Fibroblast of pulmonary artery (primary cell): ENCODE results near the gene P2RX1.

ENCODE experiments used
- DNase-seq: peaks from one replicate; pipeline ENCODE4 v3.0.0-alpha.2; 2010; ENCODE audit warnings: low read depth
- H3K4me3 ChIP-seq: replicated peaks from 2 replicates; pipeline ENCODE4 v1.5.1; 2011; ENCODE audit warnings: low read depth, mild to moderate bottlenecking, control low read depth, low read length, moderate library complexity
- TF ChIP-seq, protein P1 (sequence below): IDR thresholded peaks from 2 replicates; pipeline ENCODE4 v1.5.1; 2011; ENCODE audit warnings: mild to moderate bottlenecking, control low read depth, low read length, inconsistent platforms; ENCODE audit errors: missing control alignments

P2RX1 gene

GRCh38 chr17:3905017-3905520 is 11.2 kb downstream of the P2RX1 start:
- DNase-seq = no peak
- no peak overlapping the region for H3K4me3 ChIP-seq
- TF ChIP-seq, protein P1, sequence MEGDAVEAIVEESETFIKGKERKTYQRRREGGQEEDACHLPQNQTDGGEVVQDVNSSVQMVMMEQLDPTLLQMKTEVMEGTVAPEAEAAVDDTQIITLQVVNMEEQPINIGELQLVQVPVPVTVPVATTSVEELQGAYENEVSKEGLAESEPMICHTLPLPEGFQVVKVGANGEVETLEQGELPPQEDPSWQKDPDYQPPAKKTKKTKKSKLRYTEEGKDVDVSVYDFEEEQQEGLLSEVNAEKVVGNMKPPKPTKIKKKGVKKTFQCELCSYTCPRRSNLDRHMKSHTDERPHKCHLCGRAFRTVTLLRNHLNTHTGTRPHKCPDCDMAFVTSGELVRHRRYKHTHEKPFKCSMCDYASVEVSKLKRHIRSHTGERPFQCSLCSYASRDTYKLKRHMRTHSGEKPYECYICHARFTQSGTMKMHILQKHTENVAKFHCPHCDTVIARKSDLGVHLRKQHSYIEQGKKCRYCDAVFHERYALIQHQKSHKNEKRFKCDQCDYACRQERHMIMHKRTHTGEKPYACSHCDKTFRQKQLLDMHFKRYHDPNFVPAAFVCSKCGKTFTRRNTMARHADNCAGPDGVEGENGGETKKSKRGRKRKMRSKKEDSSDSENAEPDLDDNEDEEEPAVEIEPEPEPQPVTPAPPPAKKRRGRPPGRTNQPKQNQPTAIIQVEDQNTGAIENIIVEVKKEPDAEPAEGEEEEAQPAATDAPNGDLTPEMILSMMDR = no peak

GRCh38 chr17:3904501-3904900 is 11.8 kb downstream of the P2RX1 start:
- no peak for DNase-seq
- no peak overlapping the region for H3K4me3 ChIP-seq
- TF ChIP-seq, protein P1 = no peak

GRCh38 chr17:3903881-3904290 is 12.4 kb downstream of the P2RX1 start:
- H3K4me3 ChIP-seq = no peak overlapping the region
- DNase-seq = no peak
- TF ChIP-seq, protein P1 = no peak

DNA sequence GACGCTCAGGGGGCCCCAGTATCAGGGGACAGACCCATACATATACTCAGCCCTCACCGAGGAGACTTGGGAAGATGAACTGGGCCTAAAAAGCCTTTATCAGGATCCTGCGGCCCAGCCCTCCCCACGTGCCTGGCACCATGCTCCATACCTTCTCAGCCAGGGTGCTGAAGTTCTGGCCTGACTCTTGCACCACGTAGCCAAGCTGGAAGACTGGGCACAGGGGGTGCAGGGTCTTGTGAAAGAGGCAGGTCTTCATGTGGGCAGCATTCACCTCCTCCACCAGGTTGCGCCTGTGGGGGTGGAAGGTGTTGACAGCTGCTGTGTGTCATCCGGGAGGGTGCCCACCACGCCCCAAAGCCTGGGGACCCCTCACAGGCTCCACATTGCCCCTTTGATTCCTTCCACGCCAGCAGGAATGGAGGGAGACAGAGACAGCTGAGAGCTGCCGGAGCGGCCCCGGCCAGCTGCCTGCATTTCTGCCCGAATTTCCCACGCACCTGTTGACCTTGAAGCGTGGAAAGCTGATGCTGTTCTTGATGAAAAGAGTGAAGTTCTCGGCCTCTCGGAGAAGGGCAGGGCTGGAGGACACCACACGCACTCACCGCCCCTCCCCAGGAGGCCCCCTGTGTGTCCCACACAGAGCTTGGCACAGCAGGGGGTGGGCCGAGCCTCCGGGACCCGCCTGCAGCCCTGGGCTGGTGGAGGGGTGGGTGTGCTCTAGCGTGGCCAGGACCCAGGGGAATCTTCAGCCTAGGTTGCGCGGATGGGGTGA is 13.0 kb downstream of the P2RX1 start:
- TF ChIP-seq, protein P1 = no peak
- no peak overlapping the region for H3K4me3 ChIP-seq
- DNase-seq = no peak

DNA sequence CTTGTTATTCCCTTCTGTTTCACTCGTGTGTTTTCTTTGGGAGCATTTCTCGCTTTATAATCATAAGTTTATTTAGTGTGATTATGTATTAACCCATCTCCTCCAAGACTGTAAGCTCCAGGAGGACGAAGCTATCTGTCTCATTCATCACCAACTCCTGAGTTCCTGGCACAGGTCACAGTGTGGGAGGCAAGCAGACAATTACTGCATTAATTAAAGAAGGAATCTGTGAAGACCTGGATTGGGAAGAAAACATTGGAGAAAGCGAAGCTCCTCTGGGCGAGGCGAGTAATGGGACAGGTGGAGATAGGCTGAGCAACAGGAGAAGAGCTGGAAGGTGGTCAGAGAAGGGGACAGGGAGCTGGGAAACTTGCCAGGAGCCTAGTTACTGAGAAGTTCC is 15.6 kb downstream of the P2RX1 start:
- H3K4me3 ChIP-seq = no peak overlapping the region
- no peak for DNase-seq
- TF ChIP-seq, protein P1 = no peak

DNA sequence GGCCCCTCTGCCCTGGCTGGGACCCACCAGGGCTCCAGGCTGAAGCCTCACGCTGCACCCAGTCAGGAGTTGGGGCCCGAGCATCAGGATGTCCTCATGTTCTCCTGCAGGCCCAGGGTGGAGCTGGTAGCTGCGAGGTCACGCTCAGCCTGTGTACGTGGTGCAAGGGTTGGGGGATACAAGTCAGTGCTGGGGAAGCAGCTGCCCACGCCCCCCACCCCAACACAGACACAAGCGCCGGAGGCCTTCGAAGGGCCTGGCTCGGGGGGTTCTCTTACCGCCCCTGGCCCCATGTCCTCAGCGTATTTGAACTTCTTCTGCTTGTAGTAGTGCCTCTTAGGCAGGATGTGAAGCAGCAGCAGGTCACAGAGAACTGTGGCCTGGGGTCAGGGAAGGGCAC is 18.5 kb downstream of the P2RX1 start:
- no peak overlapping the region for H3K4me3 ChIP-seq
- no peak for DNase-seq
- TF ChIP-seq, protein P1 = no peak

- DNase-seq = no peak
- TF ChIP-seq, protein P1 = no peak
- H3K4me3 ChIP-seq = no peak overlapping the region
Observed at GRCh38 chr17:3896968-3897235, 19.4 kb downstream of the P2RX1 start.
